GM21390 (cell line): Measurements from ENCODE around the gene HAND1.

Experiments
- ATAC-seq: cut with Tn5 transposase; IDR thresholded peaks from one replicate; pipeline ENCODE4 v1.9.1; 2021; ENCODE audit not compliant: unreplicated experiment

HAND1 gene

DNA sequence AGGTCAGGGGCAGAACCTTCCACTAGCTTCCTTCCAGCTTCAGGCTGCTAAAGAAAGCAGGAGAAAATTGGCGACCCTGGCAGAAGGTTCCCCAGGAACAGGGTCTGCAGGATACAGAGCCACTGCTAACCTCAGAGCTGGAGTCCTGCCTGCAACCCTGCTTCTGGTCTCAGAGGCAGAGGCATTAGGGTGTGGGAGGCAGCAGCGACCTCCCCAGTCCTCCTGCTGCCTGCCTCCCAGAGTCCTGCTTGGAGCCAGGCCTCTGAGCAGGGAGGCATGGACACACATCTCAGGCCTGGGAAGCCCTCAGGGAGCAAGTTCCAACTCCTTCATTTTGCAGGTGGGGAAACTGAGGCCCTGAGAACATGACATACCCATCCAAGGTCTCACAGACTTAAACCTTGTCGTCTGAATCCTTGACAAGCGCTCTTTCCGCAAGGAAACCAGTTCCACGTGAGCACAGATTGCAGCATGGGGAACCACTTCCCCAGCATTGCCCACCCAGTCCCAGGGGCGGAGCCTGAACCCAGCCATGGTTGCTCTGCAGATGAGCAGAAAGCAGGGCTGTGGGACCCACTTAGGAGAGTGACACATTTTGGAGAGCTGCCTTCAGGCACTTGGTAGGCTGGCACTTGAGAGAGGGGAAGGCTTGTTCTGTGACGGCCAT is 28.2 kb upstream of the HAND1 start:
- ATAC-seq: no peak

DNA sequence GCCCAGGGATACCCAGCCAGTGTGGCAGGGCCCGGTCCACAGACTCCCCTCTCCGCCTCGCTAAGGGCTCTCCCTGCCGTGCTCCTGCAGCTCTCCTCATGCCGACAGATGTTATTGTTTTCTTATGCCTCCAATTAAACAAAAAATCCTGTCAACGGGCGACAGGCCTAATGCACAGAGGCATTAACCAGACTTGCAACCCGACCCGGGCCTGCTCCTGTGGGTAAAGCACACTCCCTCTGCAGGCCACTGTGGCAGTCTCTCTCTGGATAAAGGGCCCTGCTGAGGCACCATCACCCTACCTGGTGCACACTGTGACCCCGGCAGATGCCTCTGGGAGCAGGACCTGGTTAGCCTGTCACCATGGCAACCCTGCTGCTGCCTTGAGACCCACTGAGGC is 27.5 kb upstream of the HAND1 start:
- ATAC-seq: no peak

DNA sequence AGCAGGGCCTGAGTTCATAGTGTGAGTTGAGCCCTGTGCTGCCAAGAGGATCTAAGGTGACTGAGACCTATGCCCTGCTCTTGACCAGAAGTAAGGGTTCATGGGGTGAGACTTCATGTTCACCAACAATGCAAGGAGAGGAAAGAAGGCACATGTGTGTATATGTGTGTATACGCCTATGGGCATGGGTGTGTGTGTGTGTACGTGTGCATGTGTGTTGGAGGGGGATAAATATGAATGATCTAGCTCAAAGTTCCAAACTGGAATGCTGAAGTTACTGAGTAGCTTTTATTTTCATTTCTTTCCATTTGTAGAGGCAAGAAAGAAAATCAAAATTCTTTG is 25.6 kb upstream of the HAND1 start:
- ATAC-seq: no peak

DNA sequence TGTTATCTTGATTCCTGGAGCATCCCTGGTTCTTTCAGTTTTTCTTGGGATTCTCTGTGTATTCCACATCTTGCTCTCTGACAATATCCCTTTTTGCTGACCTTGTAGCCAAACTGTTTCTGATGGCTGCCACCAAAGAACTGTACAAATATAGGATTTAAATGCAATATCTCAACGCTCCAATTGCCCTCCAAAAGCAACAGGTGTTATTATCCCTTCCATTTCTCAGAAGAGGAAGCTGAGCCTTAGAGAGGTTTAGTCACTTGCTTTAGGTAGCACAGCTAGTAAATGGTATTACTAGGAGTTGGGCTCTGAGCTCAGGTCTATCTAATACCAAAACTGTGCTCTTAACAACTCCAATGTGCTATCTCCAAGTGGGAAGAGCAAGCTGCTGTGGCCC is 24.2 kb upstream of the HAND1 start:
- no peak for ATAC-seq

DNA sequence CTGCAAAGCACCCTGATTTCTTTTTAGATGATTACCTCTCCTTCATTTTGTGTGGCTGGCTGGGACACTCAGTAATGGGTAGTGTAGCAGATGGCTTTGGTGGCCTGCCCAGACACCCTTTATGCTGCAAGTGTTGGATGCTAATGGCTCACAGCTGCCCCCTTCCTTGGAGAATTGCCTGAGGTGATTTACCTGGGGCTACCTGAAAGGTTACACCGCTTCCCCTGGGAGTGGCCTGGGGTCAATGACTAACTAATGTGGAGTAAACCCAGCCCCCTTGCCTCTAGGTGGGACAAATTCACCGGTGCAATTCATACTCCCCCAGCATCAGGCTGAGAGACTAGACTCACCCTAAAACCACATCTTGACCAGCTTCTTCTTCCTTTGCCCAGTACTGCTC is 23.5 kb upstream of the HAND1 start:
- no peak for ATAC-seq

DNA sequence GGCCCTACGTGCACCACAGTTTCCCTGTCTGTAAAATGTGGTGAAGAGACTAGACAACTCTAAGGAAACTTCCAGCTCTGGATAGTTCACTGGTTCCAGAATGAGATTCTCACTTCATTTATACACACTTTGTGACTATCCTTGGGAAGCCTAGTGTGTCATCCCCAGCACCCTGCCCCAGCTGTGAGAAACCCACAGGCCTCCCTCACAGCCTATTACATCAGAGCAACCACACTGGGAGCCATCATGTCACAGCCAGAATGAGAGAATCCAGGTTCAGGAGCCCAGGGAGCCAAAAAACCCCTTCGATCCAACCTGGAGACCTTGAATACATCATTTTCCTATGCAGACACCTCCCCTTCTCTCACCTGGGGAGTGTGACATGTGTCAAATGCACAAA is 21.0 kb upstream of the HAND1 start:
- ATAC-seq: no peak

DNA sequence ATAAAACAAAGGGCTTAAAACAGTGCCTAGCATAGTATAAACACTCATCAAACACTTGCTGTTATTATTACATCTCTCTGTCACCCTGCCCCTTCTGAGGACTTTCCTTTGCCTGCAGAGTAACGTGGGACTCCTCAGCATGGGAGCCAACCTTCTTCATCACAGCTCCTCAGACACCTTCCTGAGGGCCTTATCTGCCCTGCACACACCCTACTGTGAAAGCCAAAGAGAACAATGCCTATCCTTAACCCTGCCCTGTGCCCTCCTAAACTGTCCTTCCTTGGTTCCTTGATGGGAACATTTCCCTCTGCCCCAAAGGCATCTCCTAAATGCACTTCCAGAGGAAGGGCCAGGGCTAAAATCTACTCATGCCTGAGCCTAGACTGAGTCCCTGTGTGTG is 20.6 kb upstream of the HAND1 start:
- ATAC-seq: no peak

DNA sequence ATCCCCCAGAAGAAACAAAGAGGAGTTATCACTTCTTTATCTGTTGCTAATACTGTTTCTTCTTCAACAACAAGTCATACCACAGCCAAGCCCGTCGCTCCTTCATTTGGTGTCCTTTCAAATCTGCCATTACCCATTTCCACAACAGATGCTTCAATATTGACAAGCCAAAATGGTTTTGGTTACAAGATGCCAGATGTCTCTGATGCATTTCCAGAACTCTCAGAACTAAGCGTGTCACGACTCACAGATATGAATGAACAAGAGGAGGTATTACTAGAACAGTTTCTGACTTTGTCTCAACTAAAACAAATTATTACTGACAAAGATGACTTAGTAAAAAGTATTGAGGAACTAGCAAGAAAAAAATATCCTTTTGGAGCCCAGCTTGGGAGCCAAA is 16.0 kb upstream of the HAND1 start:
- ATAC-seq: no peak

DNA sequence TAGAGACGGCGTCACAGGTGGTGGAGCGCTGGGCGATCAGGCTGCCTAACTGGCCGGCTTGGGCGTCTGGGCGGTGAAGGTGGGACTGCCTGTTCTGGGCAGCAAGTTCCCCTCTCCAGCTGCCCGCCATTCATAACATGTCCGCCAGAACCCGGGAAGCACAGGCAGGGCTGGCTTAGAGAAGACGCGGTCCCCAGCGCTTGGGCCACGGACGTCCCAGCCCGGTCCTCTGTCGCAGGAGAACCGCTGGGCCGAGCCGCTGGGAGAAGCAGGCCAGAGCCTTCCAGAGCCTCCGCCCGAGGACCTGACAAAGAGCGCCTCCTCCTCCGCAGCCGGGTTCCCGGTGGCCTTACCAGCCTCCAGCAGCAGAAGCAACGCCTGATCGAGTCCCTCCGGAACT is 15.2 kb upstream of the HAND1 start:
- ATAC-seq: no peak

DNA sequence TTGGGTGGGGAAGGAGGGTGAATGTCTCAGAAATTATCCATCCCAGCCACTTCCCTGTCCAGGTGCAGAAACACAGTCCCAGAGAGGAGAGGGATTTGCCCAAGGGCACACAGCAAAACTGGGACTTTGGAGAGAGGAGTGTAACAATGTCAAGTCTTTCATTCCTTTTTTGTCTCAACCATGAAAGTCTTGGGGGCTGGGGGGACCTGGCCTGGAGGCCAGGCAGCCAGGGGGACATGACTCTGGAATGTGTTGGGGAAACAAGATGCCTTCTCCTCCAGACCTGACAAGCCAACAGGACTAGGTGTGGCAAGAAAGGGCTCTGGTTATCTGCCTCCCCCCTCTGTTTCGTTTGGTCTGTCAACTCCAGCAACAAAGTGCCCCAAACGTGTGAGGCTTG is 13.9 kb upstream of the HAND1 start:
- ATAC-seq: no peak

DNA sequence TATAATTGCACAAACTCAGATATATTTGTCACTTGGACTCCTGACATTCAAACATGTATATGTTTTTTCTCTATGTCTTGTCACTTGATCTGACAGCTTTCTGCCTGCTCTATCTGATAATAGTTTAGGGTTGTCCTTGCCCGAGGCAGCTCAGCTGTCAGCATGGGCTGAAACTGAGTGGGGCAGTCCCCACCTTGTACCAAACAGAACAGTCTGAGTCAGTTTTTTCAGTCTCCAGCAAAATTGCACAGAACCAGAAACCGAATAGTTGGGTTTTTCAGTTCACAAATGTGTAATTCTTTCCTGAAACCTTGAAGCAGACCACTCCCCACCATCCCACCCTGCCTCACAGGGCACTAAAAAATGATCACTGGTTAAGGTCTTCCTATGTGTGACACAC is 9.5 kb upstream of the HAND1 start:
- ATAC-seq: peak; percentile 98

DNA sequence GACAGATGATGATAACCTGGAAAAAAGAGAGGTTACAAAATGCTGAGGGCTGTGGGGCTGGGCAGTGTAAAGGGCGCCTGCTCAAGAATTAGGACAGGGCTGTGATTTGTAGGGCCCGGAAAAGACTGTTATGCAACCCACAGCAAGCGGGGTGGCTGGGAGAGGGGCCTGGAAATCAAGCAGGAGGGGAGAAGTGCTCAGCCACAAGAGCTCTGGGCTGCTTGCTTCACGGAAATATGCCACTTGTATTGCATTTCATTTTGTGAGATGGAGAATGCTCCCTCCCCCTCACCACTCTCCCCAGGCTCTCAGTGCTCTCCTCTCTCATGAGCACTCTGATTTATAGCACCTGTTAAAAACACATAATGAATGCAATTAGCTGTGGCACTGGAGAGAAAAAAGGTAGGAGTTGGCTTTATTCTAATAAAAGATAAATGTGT is 8.4 kb upstream of the HAND1 start:
- ATAC-seq: no peak

DNA sequence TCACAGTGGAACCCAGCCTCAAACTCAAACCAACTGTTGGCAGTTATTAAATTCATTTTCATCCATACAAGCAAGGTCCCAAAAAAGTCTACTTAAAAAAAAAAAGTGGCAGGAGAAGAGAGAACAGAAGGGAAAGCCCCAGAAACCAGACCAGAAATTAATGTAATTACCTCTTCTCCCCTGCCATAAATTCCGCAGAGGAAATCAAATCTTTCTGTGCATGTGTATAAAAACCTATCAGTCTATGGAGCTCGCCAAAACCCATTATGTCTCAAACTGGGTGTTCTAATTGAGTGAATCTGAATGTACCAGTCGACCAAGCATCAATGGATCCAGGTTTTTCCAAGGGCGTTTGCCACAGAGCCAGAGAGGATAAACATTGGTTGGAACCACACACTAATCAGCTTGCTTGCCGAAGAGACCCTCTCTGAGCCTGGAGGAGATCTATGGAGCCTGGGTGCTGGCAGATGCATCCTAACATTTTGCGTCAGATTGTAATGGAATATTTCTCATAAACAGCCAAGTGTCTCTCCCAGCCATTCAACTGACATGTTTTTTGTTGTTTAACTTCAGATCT is 7.9 kb upstream of the HAND1 start:
- ATAC-seq: no peak

DNA sequence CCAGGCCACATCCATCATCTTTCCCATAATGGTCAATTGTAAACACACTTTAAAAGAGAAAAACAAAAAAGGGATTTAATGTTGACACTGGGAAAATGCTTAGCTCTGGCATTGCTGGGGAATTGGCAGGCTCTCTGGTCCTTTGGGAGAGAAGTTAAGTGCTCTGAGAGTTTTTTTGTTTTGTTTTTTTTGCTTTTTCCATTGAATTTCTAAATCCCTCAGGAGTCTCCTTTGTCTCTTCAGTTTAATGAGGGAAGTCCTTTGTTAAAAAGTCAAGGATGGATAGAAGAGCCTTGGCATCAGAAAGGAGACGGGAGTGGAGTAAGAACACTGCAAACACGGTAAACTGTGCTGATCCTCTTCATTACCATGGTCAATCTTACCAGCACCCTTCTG is 7.1 kb upstream of the HAND1 start:
- no peak for ATAC-seq

DNA sequence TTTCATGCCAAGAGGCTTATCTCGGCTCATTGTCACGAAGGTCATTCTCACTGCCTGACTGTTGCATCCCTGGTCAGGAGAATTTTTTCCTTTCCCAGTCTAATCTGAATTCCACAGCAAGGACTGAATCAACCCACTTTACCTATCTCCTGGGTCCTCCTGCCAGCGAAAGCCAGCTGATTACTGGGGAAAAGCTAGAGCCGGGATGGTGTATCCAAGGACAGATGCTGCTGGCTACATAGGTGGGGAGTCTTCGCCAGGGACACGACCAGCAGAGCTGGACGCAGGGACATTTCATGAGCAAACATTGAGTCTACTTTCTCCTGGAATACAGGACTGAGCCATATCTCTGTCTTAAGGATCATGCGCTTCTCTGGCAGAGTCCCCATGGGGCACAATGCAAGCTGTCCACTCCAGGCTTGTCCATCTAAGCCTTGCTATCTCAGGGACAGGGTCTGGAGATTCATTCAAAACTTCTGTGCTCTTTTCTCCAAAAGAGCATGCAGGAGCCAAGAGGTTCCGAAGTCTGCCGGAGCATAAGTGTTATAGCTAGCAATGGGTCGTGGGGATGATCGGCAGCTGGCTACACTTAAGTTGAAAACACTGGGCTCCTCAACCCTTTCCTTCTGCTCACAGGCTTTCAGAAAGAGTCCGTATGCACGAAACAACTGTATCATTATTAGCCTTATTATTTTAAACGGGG is 6.5 kb upstream of the HAND1 start:
- ATAC-seq: no peak

DNA sequence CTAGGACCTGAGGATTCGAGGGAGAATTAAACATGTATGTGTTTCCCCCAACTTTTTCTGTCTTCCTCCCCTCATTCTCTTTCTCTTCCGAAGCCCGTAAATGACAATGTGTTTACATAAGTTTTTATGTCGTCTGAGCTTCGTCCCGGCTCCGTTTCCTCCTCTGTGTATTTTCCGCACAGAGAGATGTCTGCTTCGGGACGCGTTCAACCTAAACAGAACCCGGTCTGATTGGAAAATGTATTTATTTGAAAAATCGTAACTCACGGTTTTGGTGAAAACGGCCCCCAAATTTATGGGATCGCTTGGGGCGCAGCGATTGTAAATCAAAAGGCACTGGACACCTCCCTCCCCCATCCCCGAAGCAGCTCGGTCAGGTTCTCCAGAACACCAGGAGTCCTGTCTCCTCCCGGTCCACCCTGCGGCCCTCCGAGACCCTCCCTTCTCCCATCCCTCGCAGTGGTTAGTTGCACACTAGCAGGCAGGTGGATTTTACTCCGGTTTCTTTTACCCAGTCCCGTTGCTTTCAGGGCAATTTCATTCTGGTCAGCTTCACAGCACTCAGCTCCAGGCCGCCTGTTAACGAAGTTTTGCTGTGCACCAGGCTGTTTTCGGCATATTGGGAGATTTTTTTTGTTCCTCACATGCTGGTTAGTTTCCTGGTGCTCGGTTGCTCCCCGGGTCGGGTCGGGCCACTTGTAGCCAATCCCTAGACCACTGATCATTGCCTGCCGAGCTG is 5.8 kb upstream of the HAND1 start:
- no peak for ATAC-seq

DNA sequence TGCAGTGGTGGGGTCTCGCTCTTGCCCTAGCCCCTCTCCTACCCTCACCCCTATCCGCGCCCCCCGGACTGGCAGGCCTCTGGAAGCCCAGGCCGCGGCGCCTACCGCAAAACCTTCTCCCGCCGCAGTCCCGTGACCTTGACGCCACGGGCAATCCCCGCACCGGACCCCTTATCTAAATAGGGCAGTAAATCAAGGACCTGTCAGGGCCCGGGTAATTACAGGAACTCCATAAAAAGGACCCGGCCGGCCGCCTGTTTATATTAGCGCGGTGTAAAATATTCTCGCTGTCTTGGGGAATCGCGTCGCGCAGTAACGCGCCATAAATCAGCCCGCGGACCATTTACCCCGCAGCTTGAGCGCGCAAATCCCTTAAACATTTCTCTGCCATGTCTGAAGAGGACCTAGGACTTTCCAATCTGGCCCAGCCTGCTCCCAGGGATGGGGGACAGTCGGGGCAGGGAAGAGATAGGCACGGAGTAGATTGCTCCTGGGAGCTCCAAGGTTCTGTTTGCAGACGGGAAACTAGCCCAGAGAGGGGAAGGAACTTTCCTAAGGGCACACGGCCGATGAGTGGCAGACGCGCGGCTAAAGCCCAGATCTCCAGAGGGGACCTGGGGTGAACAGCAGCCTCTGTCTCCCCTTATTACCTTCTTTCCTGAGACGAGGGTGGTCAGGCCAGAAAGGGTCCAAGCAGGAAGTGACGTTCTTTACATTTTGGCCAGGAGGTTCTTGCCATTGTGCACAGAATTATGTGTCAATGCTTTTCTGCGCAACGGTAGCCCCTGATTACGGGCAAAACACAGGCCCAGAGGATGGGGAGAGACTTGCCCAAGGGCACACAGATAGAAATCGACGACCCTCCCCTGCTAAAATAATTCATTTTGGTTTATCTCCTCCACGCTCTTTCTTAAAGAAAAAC is 4.8 kb upstream of the HAND1 start:
- ATAC-seq: no peak

DNA sequence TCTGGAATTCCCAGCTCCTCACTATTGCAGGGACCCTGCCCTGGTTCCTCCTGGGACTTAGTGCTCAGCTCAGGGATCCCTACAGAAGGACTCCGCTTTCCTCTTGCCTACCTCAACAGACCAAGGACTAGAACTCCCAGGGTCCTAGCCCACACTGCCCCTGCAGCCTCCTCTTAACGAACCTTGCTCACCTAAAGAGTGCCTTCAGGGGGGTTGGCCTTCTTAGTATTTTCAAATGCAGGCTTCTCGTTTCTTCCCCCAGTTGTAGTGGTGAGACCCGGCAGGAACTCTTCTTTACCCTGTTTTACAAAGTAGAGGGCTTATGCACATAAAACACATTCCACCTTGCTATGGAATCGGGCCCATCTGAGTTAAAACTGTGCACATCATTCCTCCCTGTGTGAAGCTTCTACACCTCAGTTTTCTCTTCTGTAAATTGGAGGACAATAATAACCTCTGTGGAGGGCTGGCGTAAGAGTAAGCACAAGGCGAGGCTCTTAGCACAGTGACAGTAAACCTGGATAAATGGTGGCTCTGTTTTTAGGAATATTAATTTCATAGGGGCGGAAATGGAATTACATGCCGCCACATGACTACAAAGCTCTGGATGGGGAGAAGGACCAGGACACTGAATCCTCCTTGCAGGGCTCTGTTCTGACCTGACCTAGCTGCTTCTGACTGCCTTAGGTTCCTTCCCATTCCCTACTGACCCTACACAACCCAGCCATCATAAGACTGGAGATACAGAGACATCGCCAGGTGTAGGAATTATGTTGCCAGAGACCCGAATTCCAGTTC is 3.8 kb upstream of the HAND1 start:
- ATAC-seq: no peak

DNA sequence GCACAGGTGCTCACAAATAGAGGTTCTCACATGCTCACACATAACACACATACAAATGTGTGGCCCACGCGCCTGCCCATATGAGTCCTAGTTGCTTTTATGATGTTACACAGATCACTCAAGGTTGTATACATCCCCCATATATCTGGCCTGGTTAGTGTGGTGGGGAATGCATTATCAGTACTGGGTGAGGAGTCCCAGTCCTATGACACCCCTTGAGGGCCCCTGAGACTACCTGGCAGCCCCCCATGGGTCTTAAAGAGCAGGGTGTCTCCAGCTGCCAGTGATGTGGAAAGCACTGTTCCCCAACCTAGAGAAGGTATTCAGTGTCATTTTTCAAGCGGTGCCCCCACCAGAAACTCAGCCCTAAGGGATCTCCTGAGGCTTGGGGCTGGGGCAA is 2.8 kb upstream of the HAND1 start:
- ATAC-seq: no peak
